GM18951 (cell line): ENCODE results near the gene AP2S1.
"Not testable (repeated sequence)": the region's sequence is repeated elsewhere in the genome, so short reads cannot be mapped to it uniquely, and the experiment has no call there.

Experiments used
- POLR2A ChIP-seq: IDR thresholded peaks from 4 replicates; pipeline ENCODE4 v1.6.1; 2011; ENCODE audit warnings: mild to moderate bottlenecking; ENCODE audit not compliant: insufficient read length, insufficient read depth; ENCODE audit errors: extremely low read depth
- in situ Hi-C: fragments of 300-500 bp; cut with MboI; formaldehyde crosslinking; loops from one replicate; pipeline ENCODE4 v1.12.0; 2022; ENCODE audit warnings: low sequenced_read_pairs, mixed read lengths, inconsistent platforms; ENCODE audit not compliant: unreplicated experiment

Gene AP2S1

DNA sequence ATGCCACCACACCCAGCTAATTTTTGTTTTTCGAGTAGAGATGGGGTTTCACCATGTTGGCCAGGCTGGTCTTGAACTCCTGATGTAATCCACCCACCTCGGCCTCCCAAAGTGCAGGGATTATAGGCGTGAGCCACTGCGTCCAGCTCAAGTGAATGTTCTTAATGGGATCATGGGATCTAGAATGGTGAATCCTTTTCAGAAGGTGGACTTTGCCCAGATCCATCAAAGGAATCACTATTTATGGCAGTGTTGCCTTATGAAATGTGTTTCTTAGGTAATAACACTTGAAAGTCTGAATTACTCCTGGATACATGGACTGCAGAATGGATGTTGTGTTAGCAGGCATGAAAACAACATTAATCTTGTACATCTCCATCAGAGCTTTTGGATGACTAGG lies 30.4 kb upstream of the AP2S1 start:
- no peak for TF ChIP-seq POLR2A
- in situ Hi-C loops, result no loop called here

DNA sequence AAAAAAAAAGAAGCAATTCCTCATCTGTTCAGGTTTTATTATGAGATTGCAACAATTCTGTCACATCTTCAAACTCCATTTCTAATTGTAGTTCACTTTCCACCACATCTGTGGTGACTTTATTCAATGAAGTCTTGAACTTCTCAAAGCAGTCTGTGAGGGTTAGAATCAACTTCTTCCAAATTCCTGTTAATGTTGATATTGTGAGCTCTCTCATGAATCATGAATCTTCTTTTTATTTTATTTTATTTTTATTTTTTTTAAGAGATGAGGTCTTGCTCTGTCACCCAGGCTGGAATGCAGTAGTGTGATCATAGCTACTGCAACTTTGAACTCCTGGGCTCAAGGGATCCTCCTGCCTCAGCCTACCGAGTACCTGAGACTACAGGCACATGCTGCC lies 29.8 kb upstream of the AP2S1 start:
- in situ Hi-C loops, result no loop called here
- no peak for TF ChIP-seq POLR2A

DNA sequence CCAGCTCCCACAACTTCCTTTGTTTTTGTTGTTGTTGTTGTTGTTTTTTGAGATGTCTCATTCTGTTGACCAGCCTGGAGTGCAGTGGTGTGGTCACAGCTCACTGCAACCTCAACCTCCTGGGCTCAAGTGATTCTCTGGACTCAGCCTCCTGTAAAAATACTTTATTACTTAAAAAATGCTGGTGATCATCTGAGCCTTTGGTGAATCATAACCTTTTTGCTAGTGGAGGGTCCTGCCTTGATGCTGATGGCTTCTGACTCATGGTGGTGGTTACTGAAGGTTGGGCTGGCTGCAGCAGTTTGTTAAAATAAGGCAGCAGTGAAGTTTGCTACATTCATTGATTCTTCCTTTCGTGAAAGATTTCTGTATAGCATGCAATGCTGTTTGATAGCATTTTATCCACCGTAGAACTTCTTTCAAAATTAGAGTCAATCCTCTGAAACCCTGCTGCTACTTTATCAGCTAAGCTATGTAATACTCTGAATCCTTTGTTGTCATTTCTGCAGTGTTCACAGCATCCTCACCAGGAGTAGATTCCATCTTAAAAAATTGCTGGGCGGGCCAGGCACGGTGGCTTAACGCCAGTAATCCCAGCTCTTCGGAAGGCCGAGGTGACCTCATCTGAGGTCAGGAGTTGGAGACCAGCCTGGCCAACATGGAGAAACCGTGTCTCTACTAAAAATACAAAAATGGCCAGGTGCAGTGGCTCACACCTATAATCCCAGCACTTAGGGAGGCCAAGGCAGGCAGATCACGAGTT lies 28.1 kb upstream of the AP2S1 start:
- no peak for TF ChIP-seq POLR2A
- in situ Hi-C loops, result no loop called here

DNA sequence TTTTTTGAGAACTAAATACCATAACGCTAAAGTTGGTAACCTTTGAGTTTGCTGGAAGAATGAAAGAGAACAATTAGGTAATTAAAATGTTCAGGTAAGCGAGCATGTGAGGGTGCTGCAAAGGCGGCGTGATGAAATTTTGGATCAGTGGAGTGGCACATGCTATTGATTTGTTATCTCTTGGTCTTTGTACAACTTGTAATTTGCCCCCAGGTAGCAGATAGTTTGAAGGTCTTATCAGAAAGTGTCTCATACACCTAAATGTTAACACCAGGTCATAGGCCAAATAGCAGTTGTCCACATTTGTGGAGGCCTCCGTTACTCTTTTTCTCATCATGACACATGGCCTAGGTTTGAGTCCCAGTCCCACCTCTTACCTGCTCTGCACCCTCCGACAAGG lies 25.0 kb upstream of the AP2S1 start:
- in situ Hi-C loops, result no loop called here
- no peak for TF ChIP-seq POLR2A

DNA sequence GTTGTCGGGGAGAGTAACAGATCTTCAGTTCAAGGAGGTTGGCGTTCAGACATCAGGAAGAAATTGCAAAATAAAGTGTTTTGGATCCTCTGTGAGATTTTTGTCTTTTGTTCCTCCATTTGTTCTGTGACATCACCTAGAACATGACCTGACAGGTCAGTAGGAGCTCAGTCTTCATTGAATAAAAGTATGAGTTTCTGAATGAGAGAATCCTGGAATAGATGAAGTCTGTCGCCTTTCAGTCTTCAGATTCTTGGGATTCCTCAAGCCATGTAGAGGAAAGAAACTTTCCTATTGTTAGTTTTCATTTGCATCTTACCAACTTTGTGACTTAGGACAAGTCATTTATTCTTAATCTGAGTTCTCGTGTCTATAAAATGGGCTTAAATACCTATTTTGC lies 24.6 kb upstream of the AP2S1 start:
- in situ Hi-C loops, result no loop called here
- no peak for TF ChIP-seq POLR2A

DNA sequence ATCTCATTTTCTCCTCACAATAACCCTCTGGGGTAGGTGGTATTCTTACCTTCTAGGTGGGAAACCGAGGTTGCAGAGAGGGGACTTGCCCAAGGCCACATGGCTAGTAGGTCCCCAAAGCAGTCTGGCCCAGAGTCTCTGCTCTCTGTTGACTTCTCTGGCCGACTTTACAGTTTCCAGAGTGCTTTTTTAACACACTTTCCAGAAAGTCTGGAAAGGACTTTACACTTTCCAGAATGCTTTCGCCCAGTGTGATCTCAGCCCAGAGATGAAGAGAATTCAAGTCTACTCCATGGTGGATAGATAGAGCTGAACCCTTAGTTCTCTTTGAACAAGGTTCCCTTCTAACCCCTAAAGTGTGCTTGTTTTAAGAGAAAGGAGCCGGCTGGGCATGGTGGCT lies 22.3 kb upstream of the AP2S1 start:
- no peak for TF ChIP-seq POLR2A

DNA sequence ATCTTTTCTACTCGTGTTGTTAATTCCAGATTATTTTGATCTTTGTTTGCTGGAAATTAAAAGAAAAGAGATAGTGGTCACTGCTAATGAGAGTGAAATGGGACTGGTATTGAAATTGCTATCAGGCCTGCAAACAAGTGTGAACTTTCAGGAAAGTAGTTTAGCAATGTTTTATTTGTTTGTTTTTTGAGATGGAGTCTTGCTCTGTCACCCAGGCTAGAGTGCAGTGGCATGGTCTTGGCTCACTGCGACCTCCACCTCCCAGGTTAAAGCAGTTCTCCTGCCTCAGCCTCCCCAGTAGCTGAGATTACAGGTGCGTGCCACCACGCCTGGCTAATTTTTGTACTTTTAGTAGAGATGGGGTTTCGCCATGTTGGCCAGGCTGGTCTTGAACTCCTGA lies 20.5 kb upstream of the AP2S1 start:
- in situ Hi-C loops, result not testable (repeated sequence)

More for the DNA sequence above, 22.3 kb upstream of the AP2S1 start:
- in situ Hi-C loops, result no loop called here

DNA sequence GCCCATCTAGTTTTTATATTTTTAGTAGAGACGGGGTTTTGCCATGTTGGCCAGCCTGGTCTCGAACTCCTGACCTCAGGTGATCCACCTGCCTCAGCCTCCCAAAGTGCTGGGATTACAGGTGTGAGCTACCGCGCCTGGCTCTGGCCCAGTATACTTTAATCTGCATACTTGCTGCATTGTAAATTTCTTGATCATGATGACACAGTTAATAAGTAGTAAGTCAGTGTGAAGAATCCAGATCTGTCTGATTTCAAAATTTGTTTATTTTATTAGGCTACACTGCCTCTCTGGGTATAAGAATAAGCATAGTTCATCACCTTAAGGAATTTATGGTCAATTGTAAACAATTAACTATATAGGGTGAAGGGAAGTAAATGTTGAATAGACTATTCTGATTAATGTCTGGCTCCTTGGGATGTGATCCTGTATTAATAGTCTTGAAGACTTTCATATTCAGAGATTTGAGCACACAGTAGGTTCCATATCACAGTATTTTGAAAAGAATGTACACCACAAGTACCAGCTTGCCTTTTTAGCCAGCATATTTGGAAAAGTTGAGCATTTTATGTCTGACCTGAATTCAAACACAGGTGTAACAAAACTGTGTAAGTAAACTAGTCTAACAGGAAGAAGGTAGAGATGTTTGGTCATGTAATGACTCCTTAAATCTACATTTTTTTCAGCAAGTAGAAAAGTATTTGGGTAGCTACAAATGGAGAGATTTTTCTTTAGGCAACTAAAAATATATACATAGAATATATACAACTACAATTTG lies 17.6 kb upstream of the AP2S1 start:
- TF ChIP-seq POLR2A, result no peak
- in situ Hi-C loops, result no loop called here

DNA sequence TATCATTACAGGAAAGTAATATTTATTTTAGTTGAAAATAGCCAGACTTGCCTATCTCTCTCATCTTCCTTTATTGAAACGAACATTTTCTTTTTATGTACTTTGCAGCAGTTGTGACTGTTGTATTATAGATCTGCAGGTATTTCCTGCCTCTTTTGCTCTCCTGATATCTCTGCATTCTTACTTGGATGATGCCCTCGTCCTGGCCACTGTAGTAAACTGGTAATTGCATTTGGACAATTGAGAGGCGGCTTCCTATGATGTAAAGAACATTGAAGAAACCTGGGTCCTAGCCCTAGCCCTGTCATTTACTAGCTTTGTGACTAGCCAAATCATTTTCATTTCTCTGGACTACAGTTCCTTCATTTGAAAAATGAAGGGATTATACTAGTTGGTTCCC lies 16.5 kb upstream of the AP2S1 start:
- in situ Hi-C loops, result no loop called here
- no peak for TF ChIP-seq POLR2A

DNA sequence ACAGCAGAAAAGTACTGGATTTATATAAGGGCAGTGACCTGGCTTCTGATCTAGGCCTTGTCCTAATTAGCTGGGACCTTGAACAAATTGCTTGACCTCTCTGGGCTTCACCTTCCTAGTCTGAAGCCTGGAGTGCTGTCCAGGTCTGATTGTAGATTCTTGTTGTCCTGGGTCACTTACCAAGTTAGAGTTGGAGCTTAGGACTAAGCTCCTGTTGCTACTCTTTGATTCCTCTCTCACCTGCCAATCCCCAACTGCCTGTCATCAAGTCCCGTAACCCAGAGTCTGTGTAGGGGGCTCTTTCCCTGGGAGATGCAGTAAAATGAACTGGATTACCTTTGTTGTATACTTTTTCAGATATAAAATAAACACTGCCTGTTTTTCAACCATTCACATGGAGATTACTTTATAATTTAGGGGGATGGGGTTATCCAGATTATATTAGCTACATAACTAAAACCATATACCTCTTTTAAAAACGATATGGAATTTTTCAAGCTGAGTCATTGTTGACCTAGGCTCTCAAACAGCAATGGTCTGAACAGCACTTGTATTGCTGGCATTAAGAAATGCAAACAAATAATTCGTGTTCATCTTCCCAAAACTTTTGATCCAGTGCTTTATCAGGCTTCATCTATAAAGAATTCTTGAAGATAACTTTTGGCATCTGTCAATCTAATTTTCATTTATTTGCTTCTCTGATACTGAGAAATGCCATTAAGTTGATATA lies 15.9 kb upstream of the AP2S1 start:
- no peak for TF ChIP-seq POLR2A
- in situ Hi-C loops, result no loop called here

DNA sequence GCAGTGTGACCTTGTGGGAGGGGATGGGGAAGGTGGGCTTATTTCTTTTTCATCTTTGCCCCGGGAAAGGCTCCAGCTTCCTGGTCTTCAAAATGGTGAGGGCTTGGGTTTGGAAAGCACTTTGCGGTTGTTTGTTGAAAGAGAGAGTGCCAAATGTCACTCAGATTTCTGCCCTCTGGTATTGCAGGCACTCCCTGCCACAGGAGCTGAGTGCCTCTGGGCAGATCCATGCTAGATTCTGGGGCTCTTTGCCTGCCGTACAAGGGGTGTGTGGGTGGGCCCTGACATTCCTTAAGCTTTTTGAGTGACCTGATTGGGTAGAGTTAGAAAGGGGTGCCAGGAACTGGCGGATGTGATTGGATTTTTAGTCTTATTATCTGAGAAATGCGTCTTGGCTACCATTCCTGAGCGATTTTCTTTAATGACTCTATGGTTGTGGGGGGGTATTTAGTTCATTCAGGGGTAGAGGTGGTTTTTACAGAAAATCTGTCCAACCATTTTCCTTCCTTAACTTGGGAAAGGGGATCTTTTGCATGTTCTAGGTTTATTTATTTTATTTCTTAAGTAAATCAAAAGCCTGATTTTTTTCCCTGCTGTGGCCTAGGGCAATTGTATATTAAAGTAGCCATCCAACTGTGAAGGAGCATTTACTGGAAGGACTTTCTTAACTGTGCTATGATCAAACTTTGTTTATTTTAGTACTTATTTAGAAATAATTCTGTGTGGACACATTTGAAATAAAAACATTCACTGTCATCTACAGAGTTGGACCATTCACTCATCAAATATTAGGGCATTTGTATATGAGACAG lies 13.4 kb upstream of the AP2S1 start:
- TF ChIP-seq POLR2A, result no peak
- in situ Hi-C loops, result no loop called here

DNA sequence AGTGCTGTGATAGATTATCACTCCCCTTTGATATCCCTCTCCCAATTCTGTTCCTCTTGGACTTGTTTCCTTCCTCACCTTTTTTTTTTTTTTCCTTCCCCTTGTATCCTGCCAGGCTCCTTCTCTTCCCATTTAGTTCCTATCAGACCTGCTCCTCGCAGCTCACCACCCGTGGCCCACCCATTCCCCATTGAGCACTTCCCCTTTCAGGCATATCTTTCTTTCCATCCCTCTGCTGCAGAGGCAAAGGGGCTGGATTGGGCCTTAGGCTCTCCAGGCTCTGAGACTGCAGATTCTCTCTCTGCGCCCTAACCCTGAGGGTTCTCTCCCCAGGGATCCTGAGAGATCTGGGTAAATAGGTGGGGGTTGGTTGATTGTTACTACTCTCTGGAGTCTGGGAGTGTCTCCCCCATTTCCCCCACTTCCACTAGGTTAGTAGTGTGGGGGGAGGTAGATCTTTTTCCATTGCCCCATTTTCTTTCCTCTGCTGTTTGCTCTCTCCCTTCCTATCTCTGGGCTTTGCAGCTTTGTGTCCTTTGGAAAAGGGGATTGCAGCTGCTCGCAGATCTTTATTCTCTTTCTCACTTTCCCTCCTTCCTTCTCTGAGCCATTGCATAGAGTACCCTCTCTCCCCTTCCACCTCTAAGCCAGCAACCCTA lies 12.5 kb upstream of the AP2S1 start:
- no peak for TF ChIP-seq POLR2A
- in situ Hi-C loops, result no loop called here

DNA sequence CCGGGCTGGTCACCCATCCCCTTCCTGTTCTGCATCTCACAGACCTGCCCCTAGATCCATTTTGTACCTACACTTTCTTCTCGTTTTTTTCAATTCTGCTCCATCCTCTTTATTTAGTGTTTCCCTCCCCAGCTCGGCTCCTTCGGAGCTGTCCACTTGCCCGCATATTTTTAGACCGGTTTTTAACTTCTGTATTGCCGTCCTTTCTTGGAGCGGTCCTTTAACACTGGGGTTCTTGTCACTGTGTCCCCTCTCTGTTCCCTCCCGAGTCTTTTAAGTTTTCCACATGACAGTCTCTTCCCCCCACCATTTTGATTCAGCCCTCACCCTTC lies 11.8 kb upstream of the AP2S1 start:
- no peak for TF ChIP-seq POLR2A
- in situ Hi-C loops, result no loop called here
